Keratinocyte (primary cell): Measurements from ENCODE around the gene MKLN1. TPM values are rescaled to one million over a fixed set of nuclear protein-coding genes. Genes with fewer than 3 reads are reported as not detected.

Experiments
- DNase-seq: peaks from one replicate; pipeline ENCODE4 v3.0.0-alpha.2; 2011; ENCODE audit warnings: low read depth, missing footprints, low spot score
- FAIRE-seq: peaks from 2 replicates; lab custom pipeline; 2011; peaks lifted over from hg19 to GRCh38; lab: Jason Lieb, UNC
- H2AFZ ChIP-seq: 2 replicates; pipeline ENCODE4 v1.6.0; 2012; ENCODE audit warnings: low read length, control low read depth, inconsistent platforms; ENCODE audit not compliant: control insufficient read depth
- H3K27ac ChIP-seq: 2 replicates; pipeline ENCODE4 v1.5.1; 2011; ENCODE audit warnings: low read length; ENCODE audit not compliant: control insufficient read depth, insufficient read depth
- H3K27me3 ChIP-seq: 3 replicates; pipeline ENCODE4 v1.6.0; 2011; ENCODE audit warnings: low read length; ENCODE audit not compliant: control insufficient read depth, insufficient read depth; ENCODE audit errors: extremely low read depth
- H3K36me3 ChIP-seq, 2 experiments: 2 replicates in 1 of 2; 3 replicates in 1 of 2; pipeline ENCODE4 v1.5.1; 2011; ENCODE audit warnings: low read length in 2 of 2, mild to moderate bottlenecking in 1 of 2; ENCODE audit not compliant: control insufficient read depth in 2 of 2, insufficient read depth in 2 of 2; ENCODE audit errors: extremely low read depth in 1 of 2
- H3K4me1 ChIP-seq: 3 replicates; pipeline ENCODE4 v1.5.1; 2011; ENCODE audit warnings: low read length; ENCODE audit not compliant: control insufficient read depth, insufficient read depth; ENCODE audit errors: extremely low read depth
- H3K4me2 ChIP-seq: 3 replicates; pipeline ENCODE4 v1.6.0; 2011; ENCODE audit warnings: low read depth, low read length; ENCODE audit not compliant: control insufficient read depth, insufficient read depth; ENCODE audit errors: extremely low read depth
- H3K4me3 ChIP-seq, 3 experiments: fragments of 200-600 bp in 1 of 3; sonication (generic) in 1 of 3; 2 replicates in 2 of 3; 3 replicates in 1 of 3; pipeline ENCODE4 v1.5.1; 2011 to 2016; ENCODE audit warnings: low read length in 3 of 3, mild to moderate bottlenecking in 3 of 3, control low read depth in 2 of 3, inconsistent platforms in 1 of 3, low read depth in 1 of 3, mixed read lengths in 1 of 3, mixed run types in 1 of 3, moderate library complexity in 1 of 3; ENCODE audit not compliant: control insufficient read depth in 2 of 3, insufficient read depth in 2 of 3; ENCODE audit errors: extremely low read depth in 1 of 3
- H3K79me2 ChIP-seq: 2 replicates; pipeline ENCODE4 v1.6.0; 2012; ENCODE audit warnings: low read length; ENCODE audit not compliant: control insufficient read depth, insufficient read depth
- H3K9ac ChIP-seq: 3 replicates; pipeline ENCODE4 v1.6.0; 2011; ENCODE audit warnings: low read length; ENCODE audit not compliant: control insufficient read depth, insufficient read depth; ENCODE audit errors: extremely low read depth
- H3K9me1 ChIP-seq: 3 replicates; pipeline ENCODE4 v1.6.0; 2011; ENCODE audit warnings: low read length; ENCODE audit not compliant: control insufficient read depth, insufficient read depth; ENCODE audit errors: extremely low read depth
- H3K9me3 ChIP-seq: 2 replicates; pipeline ENCODE4 v1.5.1; 2012; ENCODE audit warnings: low read depth, low read length; ENCODE audit not compliant: control insufficient read depth
- H4K20me1 ChIP-seq: 3 replicates; pipeline ENCODE4 v1.6.0; 2011; ENCODE audit warnings: low read length; ENCODE audit not compliant: control insufficient read depth, insufficient read depth; ENCODE audit errors: extremely low read depth
- EZH2 ChIP-seq: IDR thresholded peaks from one replicate; pipeline ENCODE4 v1.6.1; 2012; ENCODE audit warnings: inconsistent platforms, mild to moderate bottlenecking, low read length, moderate library complexity
- dilution Hi-C: fragments of 300-500 bp; cut with MboI; formaldehyde crosslinking; loops from one replicate; pipeline ENCODE4 v1.7.0; 2020; ENCODE audit warnings: low sequenced_read_pairs; ENCODE audit not compliant: extremely low pct_ligation_motif_present
- polyA plus RNA-seq, 5 experiments: library from polyadenylated mRNA; depleted of rRNA in 3 of 5; stranded (reverse) in 3 of 5; stranded (forward) in 1 of 5; unstranded in 1 of 5; fragments of >200 nt; gene quantifications; 1 replicate in 1 of 5; 2 replicates in 3 of 5; 3 replicates in 1 of 5; pipeline versions ENCODE4 v1.2.1 to v1.2.3, GENCODE V29; 2011 to 2012; ENCODE audit warnings: missing spikeins in 2 of 5, low read depth in 1 of 5, low replicate concordance in 1 of 5
- TF ChIP-seq, protein P1 (sequence below), 3 experiments: IDR thresholded peaks in 1 of 3; conservative IDR thresholded peaks in 1 of 3; optimal IDR thresholded peaks in 1 of 3; 2 replicates in 2 of 3; 3 replicates in 1 of 3; pipeline versions ENCODE3 to v1.5.1; 2011; ENCODE audit warnings: low read length in 3 of 3, mild to moderate bottlenecking in 3 of 3, moderate library complexity in 2 of 3, control low read depth in 1 of 3, inconsistent platforms in 1 of 3; ENCODE audit not compliant: insufficient read depth in 2 of 3; ENCODE audit errors: extremely low read depth in 1 of 3

Gene MKLN1
- polyA plus RNA-seq, 1 donor (not counting 4 experiments of a cell fraction or from before 2014, with no cell fraction given): 43.8 TPM

DNA sequence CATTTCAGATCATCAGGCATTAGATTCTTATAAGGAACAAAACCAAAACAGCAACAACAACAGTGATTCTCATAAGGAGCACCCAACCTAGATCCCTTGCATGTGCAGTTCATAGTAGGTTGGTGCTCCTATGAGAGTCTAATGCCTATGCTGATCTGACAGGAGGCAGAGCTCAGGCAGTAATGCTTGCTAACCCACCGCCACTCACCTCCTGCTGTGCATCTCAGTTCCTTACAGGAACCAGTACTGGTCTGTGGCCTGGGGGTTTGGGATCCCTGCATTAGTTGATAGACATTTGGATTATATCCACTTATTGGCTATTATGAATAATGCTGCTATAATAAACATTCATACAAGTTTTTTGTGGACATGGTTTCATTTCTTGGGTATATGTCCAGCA is 14.0 kb downstream of the MKLN1 start:
- H3K36me3 ChIP-seq: peaks cover 1 to 6% of the 10 kb centered on the region in 2 experiments

DNA sequence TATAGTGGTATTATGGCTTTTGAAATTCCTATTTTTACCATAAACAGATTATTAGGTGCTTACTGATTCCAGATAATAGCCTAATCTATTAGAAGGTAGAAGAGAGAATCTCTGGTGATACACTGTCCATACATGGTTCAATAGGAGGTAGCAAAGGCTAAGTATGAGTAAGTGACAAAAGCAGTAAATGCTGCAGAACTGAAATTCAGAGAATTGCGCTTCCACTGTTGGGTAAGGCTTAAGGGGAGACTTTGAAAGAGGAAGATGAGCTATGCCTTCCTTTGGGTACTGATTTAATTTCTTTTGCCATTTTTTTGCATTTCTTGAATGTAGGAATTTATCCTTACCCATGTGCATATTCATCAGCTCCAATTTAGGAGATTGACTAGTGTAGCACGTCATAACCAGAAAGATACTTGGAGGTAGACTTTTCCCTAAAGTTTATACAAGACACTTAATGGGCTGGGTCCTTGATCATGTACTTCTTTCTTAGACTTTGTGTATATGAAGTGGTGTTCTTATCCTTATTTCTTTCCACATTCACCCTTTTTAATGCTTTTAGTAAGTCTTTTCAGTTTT is 15.3 kb downstream of the MKLN1 start:
- FAIRE-seq (no peak), DNase-seq (no peak)
- Histone ChIP-seq H2AFZ (no peak overlapping the region), H3K4me3 (no peak overlapping the region), H4K20me1 (peaks cover 2% of the 10 kb centered on the region), H3K27me3 (no peaks in the 10 kb centered on the region), H3K36me3 (peaks cover 1 to 6% of the 10 kb centered on the region in 2 experiments), H3K9me1 (no peaks in the 10 kb centered on the region), H3K27ac (no peak overlapping the region), H3K79me2 (peaks cover 83% of the 10 kb centered on the region), H3K4me2 (no peak overlapping the region), H3K9ac (no peak overlapping the region), H3K4me1 (peaks cover 7% of the 10 kb centered on the region), H3K9me3 (no peaks in the 10 kb centered on the region)
- dilution Hi-C loops: no loop called here
- TF ChIP-seq, protein P1, sequence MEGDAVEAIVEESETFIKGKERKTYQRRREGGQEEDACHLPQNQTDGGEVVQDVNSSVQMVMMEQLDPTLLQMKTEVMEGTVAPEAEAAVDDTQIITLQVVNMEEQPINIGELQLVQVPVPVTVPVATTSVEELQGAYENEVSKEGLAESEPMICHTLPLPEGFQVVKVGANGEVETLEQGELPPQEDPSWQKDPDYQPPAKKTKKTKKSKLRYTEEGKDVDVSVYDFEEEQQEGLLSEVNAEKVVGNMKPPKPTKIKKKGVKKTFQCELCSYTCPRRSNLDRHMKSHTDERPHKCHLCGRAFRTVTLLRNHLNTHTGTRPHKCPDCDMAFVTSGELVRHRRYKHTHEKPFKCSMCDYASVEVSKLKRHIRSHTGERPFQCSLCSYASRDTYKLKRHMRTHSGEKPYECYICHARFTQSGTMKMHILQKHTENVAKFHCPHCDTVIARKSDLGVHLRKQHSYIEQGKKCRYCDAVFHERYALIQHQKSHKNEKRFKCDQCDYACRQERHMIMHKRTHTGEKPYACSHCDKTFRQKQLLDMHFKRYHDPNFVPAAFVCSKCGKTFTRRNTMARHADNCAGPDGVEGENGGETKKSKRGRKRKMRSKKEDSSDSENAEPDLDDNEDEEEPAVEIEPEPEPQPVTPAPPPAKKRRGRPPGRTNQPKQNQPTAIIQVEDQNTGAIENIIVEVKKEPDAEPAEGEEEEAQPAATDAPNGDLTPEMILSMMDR (optimal IDR thresholded peaks at IDR 0.05 in 1 of 3, IDR thresholded peaks at IDR 0.05 in 1 of 3, conservative IDR thresholded peaks at IDR 0.05 in 1 of 3; ENCODE audit: extremely low read depth in 1 of 3, insufficient read depth in 2 of 3, low read length in 3 of 3): no peak
- no peak for TF ChIP-seq EZH2

More for the DNA sequence above, 14.0 kb downstream of the MKLN1 start:
- no peak overlapping the region for H3K27ac ChIP-seq
- FAIRE-seq (no peak), DNase-seq (no peak)
- H3K4me1 ChIP-seq: no peaks in the 10 kb centered on the region
- TF ChIP-seq, protein P1 (optimal IDR thresholded peaks at IDR 0.05 in 1 of 3, IDR thresholded peaks at IDR 0.05 in 1 of 3, conservative IDR thresholded peaks at IDR 0.05 in 1 of 3; ENCODE audit: extremely low read depth in 1 of 3, insufficient read depth in 2 of 3, low read length in 3 of 3): no peak
- TF ChIP-seq EZH2: no peak
- no peaks in the 10 kb centered on the region for H3K9me1 ChIP-seq
- dilution Hi-C loops: no loop called here
- H2AFZ ChIP-seq: no peak overlapping the region
- no peak overlapping the region for H3K9ac ChIP-seq
- H3K79me2 ChIP-seq: peaks cover 84% of the 10 kb centered on the region
- no peaks in the 10 kb centered on the region for H3K9me3 ChIP-seq
- no peak overlapping the region for H3K4me2 ChIP-seq
- H4K20me1 ChIP-seq: peaks cover 2% of the 10 kb centered on the region
- H3K27me3 ChIP-seq: no peaks in the 10 kb centered on the region
- no peak overlapping the region for H3K4me3 ChIP-seq
